SK-N-MC (cell line): ENCODE results near the gene BSN.

ENCODE experiments used
- DNase-seq: peaks from one replicate; pipeline ENCODE4 v3.0.0-alpha.2; 2011; ENCODE audit warnings: low read depth, low spot score
- H3K27ac ChIP-seq: fragments of 200-600 bp; sonication (generic); 2 replicates; pipeline ENCODE4 v1.5.1; 2016; ENCODE audit warnings: mixed run types
- H3K36me3 ChIP-seq: fragments of 200-600 bp; sonication (generic); 2 replicates; pipeline ENCODE4 v1.6.1; 2017; ENCODE audit warnings: antibody characterized with exemption, low read length, mixed read lengths; ENCODE audit not compliant: insufficient read depth
- H3K4me3 ChIP-seq: fragments of 200-600 bp; sonication (generic); 2 replicates; pipeline ENCODE4 v1.5.1; 2016
- H3K9ac ChIP-seq: fragments of 200-600 bp; sonication (generic); 2 replicates; pipeline ENCODE4 v1.8.0; 2017; ENCODE audit warnings: mixed run types, mixed read lengths; ENCODE audit not compliant: insufficient read length
- H3K9me3 ChIP-seq: fragments of 200-600 bp; sonication (generic); 2 replicates; pipeline ENCODE4 v1.6.1; 2017; ENCODE audit warnings: low read depth, mild to moderate bottlenecking, antibody characterized with exemption, low read length, moderate library complexity, mixed read lengths
- EZH2 ChIP-seq: fragments of 200-600 bp; sonication (generic); IDR thresholded peaks from one replicate; pipeline ENCODE4 v1.6.1; 2017; ENCODE audit warnings: antibody characterized with exemption
- FOXP2 ChIP-seq: optimal IDR thresholded peaks from 2 replicates; pipeline ENCODE3; 2011; ENCODE audit warnings: mild to moderate bottlenecking, moderate library complexity; ENCODE audit not compliant: insufficient read depth; ENCODE audit errors: extremely low read length, control extremely low read depth
- POLR2AphosphoS5 ChIP-seq: IDR thresholded peaks from 2 replicates; pipeline ENCODE4 v1.6.1; 2012; ENCODE audit warnings: mild to moderate bottlenecking, low read depth, low read length, borderline replicate concordance

BSN gene

GRCh38 chr3:49531715-49532114, 22.6 kb upstream of the BSN start:
- Histone ChIP-seq H3K36me3 (no peaks in the 10 kb centered on the region; the same call in 1 of the 2 replicates), H3K4me3 (no peak overlapping the region), H3K9me3 (no peaks in the 10 kb centered on the region), H3K9ac (no peak overlapping the region), H3K27ac (no peak overlapping the region)
- TF ChIP-seq EZH2: no peak
- TF ChIP-seq FOXP2: no peak
- no peak for TF ChIP-seq POLR2AphosphoS5
- no peak for DNase-seq

GRCh38 chr3:49533031-49533430, 21.2 kb upstream of the BSN start:
- Histone ChIP-seq H3K9me3 (no peaks in the 10 kb centered on the region), H3K36me3 (no peaks in the 10 kb centered on the region; the same call in 1 of the 2 replicates), H3K9ac (no peak overlapping the region), H3K4me3 (no peak overlapping the region), H3K27ac (no peak overlapping the region)
- TF ChIP-seq POLR2AphosphoS5 (no peak), EZH2 (no peak), FOXP2 (no peak)
- no peak for DNase-seq

GRCh38 chr3:49533786-49534519, 20.3 kb upstream of the BSN start:
- TF ChIP-seq FOXP2 (no peak), POLR2AphosphoS5 (no peak), EZH2 (no peak)
- Histone ChIP-seq H3K4me3 (no peak overlapping the region), H3K9me3 (no peaks in the 10 kb centered on the region), H3K27ac (no peak overlapping the region), H3K9ac (no peak overlapping the region), H3K36me3 (no peaks in the 10 kb centered on the region; the same call in 1 of the 2 replicates)
- DNase-seq: no peak

- no peak for DNase-seq
- no peaks in the 10 kb centered on the region for H3K9me3 ChIP-seq
- no peak overlapping the region for H3K9ac ChIP-seq
- H3K4me3 ChIP-seq: no peak overlapping the region
- H3K27ac ChIP-seq: no peak overlapping the region
- TF ChIP-seq POLR2AphosphoS5 (no peak), EZH2 (no peak), FOXP2 (no peak)
- H3K36me3 ChIP-seq: no peaks in the 10 kb centered on the region; the same call in 1 of the 2 replicates
Measured at GRCh38 chr3:49534581-49535441, 19.5 kb upstream of the BSN start.

GRCh38 chr3:49535971-49536874, 18.1 kb upstream of the BSN start:
- Histone ChIP-seq H3K36me3 (no peaks in the 10 kb centered on the region; the same call in 1 of the 2 replicates), H3K9ac (no peak overlapping the region), H3K4me3 (no peak overlapping the region), H3K27ac (no peak overlapping the region), H3K9me3 (no peaks in the 10 kb centered on the region)
- TF ChIP-seq POLR2AphosphoS5: no peak
- no peak for TF ChIP-seq FOXP2
- no peak for TF ChIP-seq EZH2
- DNase-seq: no peak

GRCh38 chr3:49536875-49537533, 17.3 kb upstream of the BSN start:
- Histone ChIP-seq H3K36me3 (no peaks in the 10 kb centered on the region), H3K27ac (no peak overlapping the region), H3K9ac (no peak overlapping the region), H3K9me3 (no peaks in the 10 kb centered on the region), H3K4me3 (no peak overlapping the region)
- no peak for DNase-seq
- TF ChIP-seq EZH2 (no peak), POLR2AphosphoS5 (no peak), FOXP2 (no peak)
